H1 (cell line): ENCODE results near the gene CTU1.

Experiments
- BCL11A ChIP-seq, 2 experiments: IDR thresholded peaks; one replicate each; pipeline ENCODE4 v1.6.1; 2011; ENCODE audit warnings: low read depth in 2 of 2, low read length in 2 of 2, mild to moderate bottlenecking in 2 of 2
- CHD2 ChIP-seq: IDR thresholded peaks from 2 replicates; pipeline ENCODE4 v1.6.1; 2012; ENCODE audit warnings: low read length, improper control_type of control experiment
- EGR1 ChIP-seq: IDR thresholded peaks from 2 replicates; pipeline ENCODE4 v1.6.1; 2011; ENCODE audit warnings: low read depth, low read length, borderline replicate concordance
- EZH2 ChIP-seq: fragments of 200-600 bp; sonication (generic); IDR thresholded peaks from 2 replicates; pipeline ENCODE4 v1.7.1; 2012; ENCODE audit warnings: low read depth, mild to moderate bottlenecking, moderate library complexity, low read length, inconsistent platforms; ENCODE audit not compliant: severe bottlenecking
- GABPA ChIP-seq: IDR thresholded peaks from 2 replicates; pipeline ENCODE4 v1.6.1; 2011; ENCODE audit warnings: mild to moderate bottlenecking, low read length, moderate library complexity, borderline replicate concordance; ENCODE audit not compliant: insufficient read depth
- JUN ChIP-seq: IDR thresholded peaks from 2 replicates; pipeline ENCODE4 v1.6.1; 2011; ENCODE audit warnings: low read depth, mild to moderate bottlenecking, improper control_type of control experiment, low read length
- MAX ChIP-seq: IDR thresholded peaks from 2 replicates; pipeline ENCODE4 v1.6.1; 2012; ENCODE audit warnings: inconsistent platforms
- POLR2A ChIP-seq, 2 experiments: IDR thresholded peaks; 1 replicate in 1 of 2; 2 replicates in 1 of 2; pipeline ENCODE4 v1.6.1; 2011; ENCODE audit warnings: low read depth in 2 of 2, low read length in 2 of 2, mild to moderate bottlenecking in 2 of 2; ENCODE audit errors: control extremely low read depth in 1 of 2
- RFX5 ChIP-seq: IDR thresholded peaks from 2 replicates; pipeline ENCODE4 v1.6.1; 2011; ENCODE audit warnings: low read depth, low read length, improper control_type of control experiment, borderline replicate concordance
- TAF1 ChIP-seq: IDR thresholded peaks from 2 replicates; pipeline ENCODE4 v1.6.1; 2011; ENCODE audit warnings: mild to moderate bottlenecking, low read depth, low read length
- USF2 ChIP-seq: IDR thresholded peaks from 2 replicates; pipeline ENCODE4 v1.6.1; 2011; ENCODE audit warnings: low read length, improper control_type of control experiment
- YY1 ChIP-seq: IDR thresholded peaks from 2 replicates; pipeline ENCODE4 v1.6.1; 2011; ENCODE audit warnings: low read depth, mild to moderate bottlenecking, low read length
- TF ChIP-seq, protein P1 (sequence below), 3 experiments: IDR thresholded peaks; 1 replicate in 2 of 3; 2 replicates in 1 of 3; pipeline versions ENCODE4 v1.5.1 to v1.6.1; 2011; ENCODE audit warnings: low read length in 3 of 3, mild to moderate bottlenecking in 3 of 3, inconsistent platforms in 2 of 3, low read depth in 1 of 3, moderate library complexity in 1 of 3; ENCODE audit not compliant: insufficient read depth in 1 of 3; ENCODE audit errors: control extremely low read depth in 1 of 3
- TF ChIP-seq, protein P2 (sequence below): IDR thresholded peaks from 2 replicates; pipeline ENCODE4 v1.6.1; 2011; ENCODE audit warnings: low read depth, mild to moderate bottlenecking, low read length; ENCODE audit not compliant: insufficient read depth

DNA sequence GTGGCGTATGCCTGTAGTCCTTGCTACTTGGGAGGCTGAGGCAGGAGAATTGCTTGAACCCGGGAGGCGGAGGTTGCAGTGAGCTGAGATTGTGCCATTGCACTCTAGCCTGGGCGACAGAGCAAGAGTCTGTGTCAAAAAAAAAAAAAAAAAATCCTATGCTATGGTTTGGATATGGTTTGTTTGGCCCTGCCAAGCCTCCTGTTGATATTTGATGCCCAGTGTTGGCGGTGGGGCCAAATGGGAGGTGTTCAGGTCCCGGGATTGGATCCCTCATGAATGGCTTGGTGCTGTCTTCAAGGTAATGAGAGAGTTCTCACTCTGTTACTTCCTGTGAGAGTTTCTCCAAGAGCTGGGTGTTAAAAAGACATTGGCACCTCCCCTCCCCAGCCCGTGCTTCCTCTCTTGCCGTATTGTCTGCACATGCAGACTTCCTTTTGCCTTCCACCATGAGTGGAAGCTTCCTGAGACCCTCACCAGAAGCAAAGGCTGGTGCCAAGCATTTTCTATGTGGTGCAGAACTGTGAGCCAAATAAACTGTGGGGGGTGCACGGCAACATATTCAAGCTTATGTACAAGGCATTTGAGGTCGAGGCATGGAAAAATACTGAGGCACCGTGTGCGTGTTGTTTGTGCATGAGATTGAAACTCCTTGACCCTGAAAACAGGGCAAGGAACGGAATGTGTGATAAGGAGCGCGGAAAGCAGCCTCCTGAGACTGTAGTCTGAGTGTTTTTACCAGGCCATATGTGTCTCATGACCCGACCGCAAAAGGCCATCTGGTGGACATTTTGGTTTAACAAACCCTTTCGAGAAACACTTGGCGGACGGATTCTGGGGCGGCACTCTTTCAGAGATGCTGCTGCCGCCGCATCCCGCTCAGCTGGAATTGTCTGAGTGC lies 23.8 kb upstream of the CTU1 start:
- no peak for TF ChIP-seq POLR2A (IDR thresholded peaks at IDR 0.05; ENCODE audit: control extremely low read depth in 1 of 2, low read depth in 2 of 2, low read length in 2 of 2)
- TF ChIP-seq TAF1: no peak
- TF ChIP-seq, protein P1, sequence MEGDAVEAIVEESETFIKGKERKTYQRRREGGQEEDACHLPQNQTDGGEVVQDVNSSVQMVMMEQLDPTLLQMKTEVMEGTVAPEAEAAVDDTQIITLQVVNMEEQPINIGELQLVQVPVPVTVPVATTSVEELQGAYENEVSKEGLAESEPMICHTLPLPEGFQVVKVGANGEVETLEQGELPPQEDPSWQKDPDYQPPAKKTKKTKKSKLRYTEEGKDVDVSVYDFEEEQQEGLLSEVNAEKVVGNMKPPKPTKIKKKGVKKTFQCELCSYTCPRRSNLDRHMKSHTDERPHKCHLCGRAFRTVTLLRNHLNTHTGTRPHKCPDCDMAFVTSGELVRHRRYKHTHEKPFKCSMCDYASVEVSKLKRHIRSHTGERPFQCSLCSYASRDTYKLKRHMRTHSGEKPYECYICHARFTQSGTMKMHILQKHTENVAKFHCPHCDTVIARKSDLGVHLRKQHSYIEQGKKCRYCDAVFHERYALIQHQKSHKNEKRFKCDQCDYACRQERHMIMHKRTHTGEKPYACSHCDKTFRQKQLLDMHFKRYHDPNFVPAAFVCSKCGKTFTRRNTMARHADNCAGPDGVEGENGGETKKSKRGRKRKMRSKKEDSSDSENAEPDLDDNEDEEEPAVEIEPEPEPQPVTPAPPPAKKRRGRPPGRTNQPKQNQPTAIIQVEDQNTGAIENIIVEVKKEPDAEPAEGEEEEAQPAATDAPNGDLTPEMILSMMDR (IDR thresholded peaks at IDR 0.05; ENCODE audit: control extremely low read depth in 1 of 3, insufficient read depth in 1 of 3, low read depth in 1 of 3, low read length in 3 of 3): no peak
- TF ChIP-seq CHD2: no peak
- TF ChIP-seq EZH2: no peak
- no peak for TF ChIP-seq GABPA
- TF ChIP-seq YY1: no peak
- TF ChIP-seq, protein P2, sequence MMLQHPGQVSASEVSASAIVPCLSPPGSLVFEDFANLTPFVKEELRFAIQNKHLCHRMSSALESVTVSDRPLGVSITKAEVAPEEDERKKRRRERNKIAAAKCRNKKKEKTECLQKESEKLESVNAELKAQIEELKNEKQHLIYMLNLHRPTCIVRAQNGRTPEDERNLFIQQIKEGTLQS: no peak
- no peak for TF ChIP-seq MAX
- TF ChIP-seq EGR1: no peak
- TF ChIP-seq RFX5: no peak
- TF ChIP-seq BCL11A (IDR thresholded peaks at IDR 0.05; ENCODE audit: low read depth in 2 of 2, low read length in 2 of 2): no peak
- no peak for TF ChIP-seq USF2
- TF ChIP-seq JUN: no peak
